HEK293T (cell line): ENCODE data around the gene PEX3.

Source experiments
- BHLHE40 ChIP-seq: fragments of 450-650 bp; IDR thresholded peaks from 2 replicates; pipeline ENCODE4 v1.6.1; 2016; ENCODE audit warnings: mild to moderate bottlenecking, moderate library complexity, borderline replicate concordance
- ELF4 ChIP-seq: fragments of 450-650 bp; IDR thresholded peaks from 2 replicates; pipeline ENCODE4 v1.6.1; 2017; ENCODE audit warnings: antibody characterized with exemption
- FOXA1 ChIP-seq: fragments of 450-650 bp; IDR thresholded peaks from 2 replicates; pipeline ENCODE4 v1.6.1; 2016; ENCODE audit warnings: mild to moderate bottlenecking
- FOXM1 ChIP-seq: fragments of 450-650 bp; IDR thresholded peaks from 2 replicates; pipeline ENCODE4 v1.6.1; 2017; ENCODE audit warnings: mild to moderate bottlenecking, borderline replicate concordance
- HDGF ChIP-seq: fragments of 450-650 bp; IDR thresholded peaks from 2 replicates; pipeline ENCODE4 v1.6.1; 2017; ENCODE audit warnings: antibody characterized with exemption, borderline replicate concordance
- L3MBTL2 ChIP-seq: fragments of 450-650 bp; conservative IDR thresholded peaks from 2 replicates; pipeline ENCODE4 v1.6.1; 2016; ENCODE audit warnings: mild to moderate bottlenecking
- LEF1 ChIP-seq: fragments of 450-650 bp; IDR thresholded peaks from 2 replicates; pipeline ENCODE4 v1.6.1; 2017; ENCODE audit warnings: mild to moderate bottlenecking, borderline replicate concordance
- SP1 ChIP-seq: fragments of 450-650 bp; IDR thresholded peaks from 2 replicates; pipeline ENCODE4 v1.6.1; 2017
- SUZ12 ChIP-seq: fragments of 450-650 bp; IDR thresholded peaks from 2 replicates; pipeline ENCODE4 v1.6.1; 2016; ENCODE audit warnings: mild to moderate bottlenecking
- ZNF384 ChIP-seq: fragments of 450-650 bp; IDR thresholded peaks from 2 replicates; pipeline ENCODE4 v1.6.1; 2016
- TF ChIP-seq, protein P1 (sequence below): fragments of 450-650 bp; IDR thresholded peaks from 2 replicates; pipeline ENCODE4 v1.6.1; 2016

DNA sequence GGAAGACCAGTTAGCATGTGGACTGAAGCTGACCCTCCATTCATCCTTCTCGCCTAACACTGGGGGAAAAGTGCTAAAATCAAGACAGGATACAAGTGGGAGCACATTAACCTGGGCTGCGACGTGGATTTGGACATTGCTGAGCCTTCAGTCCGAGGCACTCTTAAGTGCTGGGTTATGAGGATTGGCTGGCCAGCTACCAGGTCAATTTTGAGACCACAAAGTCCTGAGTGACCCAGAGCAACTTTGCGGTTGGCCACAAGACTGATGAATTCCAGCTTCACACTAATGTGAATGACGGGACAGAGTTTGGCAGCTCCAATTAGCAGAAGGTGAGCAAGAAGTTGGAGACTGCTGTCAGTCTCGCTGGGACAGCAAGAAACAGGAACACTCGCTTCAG lies 40.2 kb downstream of the PEX3 start:
- TF ChIP-seq FOXA1 (no peak), ELF4 (no peak), SP1 (no peak), FOXM1 (no peak), LEF1 (no peak), BHLHE40 (no peak), SUZ12 (no peak), L3MBTL2 (no peak), HDGF (no peak), ZNF384 (no peak)
- TF ChIP-seq, protein P1, sequence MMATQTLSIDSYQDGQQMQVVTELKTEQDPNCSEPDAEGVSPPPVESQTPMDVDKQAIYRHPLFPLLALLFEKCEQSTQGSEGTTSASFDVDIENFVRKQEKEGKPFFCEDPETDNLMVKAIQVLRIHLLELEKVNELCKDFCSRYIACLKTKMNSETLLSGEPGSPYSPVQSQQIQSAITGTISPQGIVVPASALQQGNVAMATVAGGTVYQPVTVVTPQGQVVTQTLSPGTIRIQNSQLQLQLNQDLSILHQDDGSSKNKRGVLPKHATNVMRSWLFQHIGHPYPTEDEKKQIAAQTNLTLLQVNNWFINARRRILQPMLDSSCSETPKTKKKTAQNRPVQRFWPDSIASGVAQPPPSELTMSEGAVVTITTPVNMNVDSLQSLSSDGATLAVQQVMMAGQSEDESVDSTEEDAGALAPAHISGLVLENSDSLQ, result no peak
